HG03095 (cell line): ENCODE results near the gene HBM.
"Not testable (repeated sequence)": the region's sequence is repeated elsewhere in the genome, so short reads cannot be mapped to it uniquely, and the experiment has no call there.

Experiments
- ATAC-seq: cut with Tn5 transposase; IDR thresholded peaks from one replicate; pipeline ENCODE4 v1.9.1; 2021; ENCODE audit warnings: moderate library complexity; ENCODE audit not compliant: unreplicated experiment

The HBM gene

GRCh38 chr16:144797-145252, 21.0 kb upstream of the HBM start:
- ATAC-seq = no peak

- ATAC-seq = no peak
Measured at GRCh38 chr16:146646-147045, 19.1 kb upstream of the HBM start.

GRCh38 chr16:149024-149660, 16.6 kb upstream of the HBM start:
- ATAC-seq = no peak

GRCh38 chr16:152141-153128, 13.3 kb upstream of the HBM start, which contains the start of gene HBZ:
Gene HBZ (plus strand): TSS chr16:152644. CDS start chr16:152910, 266 bp downstream.
- no peak for ATAC-seq

GRCh38 chr16:153129-153521, 12.7 kb upstream of the HBM start:
- ATAC-seq = not testable (repeated sequence)

- not testable (repeated sequence) for ATAC-seq
Measured at GRCh38 chr16:153550-154216, 12.1 kb upstream of the HBM start.

- ATAC-seq = no peak
Measured at GRCh38 chr16:154217-155030, 11.4 kb upstream of the HBM start.

GRCh38 chr16:155031-155398, 10.8 kb upstream of the HBM start:
- ATAC-seq = no peak

GRCh38 chr16:159136-159849, 6.5 kb upstream of the HBM start:
- no peak for ATAC-seq

GRCh38 chr16:160242-160641, 5.5 kb upstream of the HBM start:
- ATAC-seq = not testable (repeated sequence)

GRCh38 chr16:160691-161190, 5.0 kb upstream of the HBM start:
- ATAC-seq = no peak

- no peak for ATAC-seq
Measured at GRCh38 chr16:162271-162991, 3.3 kb upstream of the HBM start.

- ATAC-seq = not testable (repeated sequence)
Measured at GRCh38 chr16:163139-163538, 2.6 kb upstream of the HBM start.

GRCh38 chr16:163696-164095, 2.1 kb upstream of the HBM start:
- not testable (repeated sequence) for ATAC-seq

GRCh38 chr16:164134-164823, 1.5 kb upstream of the HBM start:
- not testable (repeated sequence) for ATAC-seq

GRCh38 chr16:164827-165538, 795 bp upstream of the HBM start:
- no peak for ATAC-seq

- ATAC-seq = no peak
Measured at GRCh38 chr16:166375-167121, 770 bp downstream of the HBM start.
